ENCODE results near the gene SLC6A7.

Gene SLC6A7

GRCh38 chr5:150186137-150186536 is 3.7 kb upstream of the SLC6A7 start:
- WGBS (ENCODE audit: extremely low coverage, insufficient coverage, insufficient read length) = no CpG with 5 or more reads among the region's 8 CpGs
- Histone ChIP-seq H2AFZ (ENCODE audit: insufficient read depth, low read length, poor library complexity) (no peak overlapping the region), H3K79me2 (ENCODE audit: control insufficient read depth, insufficient read depth, low read length, poor library complexity) (peaks cover 1% of the 10 kb centered on the region), H2BK120ac (ENCODE audit: insufficient read depth, low read length, poor library complexity) (no peak overlapping the region), H3K27me3 (ENCODE audit: insufficient read depth, low read length) (peaks cover 28% of the 10 kb centered on the region), H3K4me3 (ENCODE audit: low read depth, low read length) (no peak overlapping the region), H3K9ac (ENCODE audit: low read length) (no peak overlapping the region), H2BK12ac (ENCODE audit: low read length) (no peak overlapping the region), H3K4ac (ENCODE audit: low read depth, low read length) (no peak overlapping the region), H4K8ac (ENCODE audit: low read depth, low read length) (no peak overlapping the region), H3K23ac (ENCODE audit: low read length) (no peak overlapping the region), H3K9me3 (ENCODE audit: insufficient read depth, low read depth, low read length) (no peaks in the 10 kb centered on the region), H3K36me3 (ENCODE audit: control insufficient read depth in 1 of 2, insufficient read depth in 2 of 2, low read length in 2 of 2) (no peaks in the 10 kb centered on the region), H3K4me1 (ENCODE audit: control insufficient read depth in 1 of 2, insufficient read depth in 2 of 2, low read length in 2 of 2) (peaks cover 8 to 13% of the 10 kb centered on the region in 2 experiments), H3K18ac (ENCODE audit: low read length) (no peak overlapping the region), H4K91ac (ENCODE audit: low read depth, low read length) (no peak overlapping the region), H3K27ac (ENCODE audit: low read depth, low read length) (no peak overlapping the region), H3K4me2 (ENCODE audit: low read length) (no peak overlapping the region), H3K79me1 (ENCODE audit: low read length) (no peaks in the 10 kb centered on the region), H4K12ac (ENCODE audit: low read depth, low read length) (no peak overlapping the region), H2BK5ac (ENCODE audit: low read depth, low read length, poor library complexity) (no peak overlapping the region), H2AK5ac (ENCODE audit: low read length) (no peak overlapping the region), H3K14ac (ENCODE audit: low read length) (no peak overlapping the region)
- DNase-seq = no peak

DNA sequence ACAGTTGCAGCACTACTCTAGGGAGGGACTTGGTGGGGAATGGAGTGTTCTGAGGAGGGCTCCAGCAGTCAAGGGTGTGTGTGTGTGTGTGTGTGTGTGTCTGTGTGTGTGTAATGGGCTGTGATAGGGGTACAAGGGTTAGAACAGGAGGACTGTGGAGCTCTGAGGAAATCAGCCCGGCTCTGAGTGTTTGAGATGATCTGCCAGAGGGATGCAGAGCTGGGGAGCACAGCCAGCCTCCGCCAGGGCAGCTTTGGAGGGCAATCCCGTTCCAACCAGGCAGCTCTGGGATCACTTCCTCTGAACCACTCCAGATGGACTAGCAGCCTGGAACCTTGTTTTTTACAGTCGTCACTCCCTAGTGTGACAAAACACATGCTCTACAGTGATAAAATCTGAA is 3.0 kb upstream of the SLC6A7 start:
- no peak overlapping the region for H3K23ac ChIP-seq (ENCODE audit: low read length)
- no peak overlapping the region for H3K27ac ChIP-seq (ENCODE audit: low read depth, low read length)
- no peak overlapping the region for H4K91ac ChIP-seq (ENCODE audit: low read depth, low read length)
- H2AK5ac ChIP-seq (ENCODE audit: low read length) = no peak overlapping the region
- no peak overlapping the region for H3K9ac ChIP-seq (ENCODE audit: low read length)
- H3K4me1 ChIP-seq (ENCODE audit: control insufficient read depth in 1 of 2, insufficient read depth in 2 of 2, low read length in 2 of 2) = peaks cover 8 to 13% of the 10 kb centered on the region in 2 experiments
- WGBS (ENCODE audit: extremely low coverage, insufficient coverage, insufficient read length) = no CpG with 5 or more reads among the region's 4 CpGs
- H2BK5ac ChIP-seq (ENCODE audit: low read depth, low read length, poor library complexity) = no peak overlapping the region
- H2BK12ac ChIP-seq (ENCODE audit: low read length) = no peak overlapping the region
- no peak overlapping the region for H2BK120ac ChIP-seq (ENCODE audit: insufficient read depth, low read length, poor library complexity)
- H3K14ac ChIP-seq (ENCODE audit: low read length) = no peak overlapping the region
- H3K79me1 ChIP-seq (ENCODE audit: low read length) = no peaks in the 10 kb centered on the region
- no peak overlapping the region for H4K12ac ChIP-seq (ENCODE audit: low read depth, low read length)
- H3K9me3 ChIP-seq (ENCODE audit: insufficient read depth, low read depth, low read length) = no peaks in the 10 kb centered on the region
- no peak overlapping the region for H3K18ac ChIP-seq (ENCODE audit: low read length)
- DNase-seq = no peak
- no peak overlapping the region for H2AFZ ChIP-seq (ENCODE audit: insufficient read depth, low read length, poor library complexity)
- H3K36me3 ChIP-seq (ENCODE audit: control insufficient read depth in 1 of 2, insufficient read depth in 2 of 2, low read length in 2 of 2) = no peaks in the 10 kb centered on the region
- no peak overlapping the region for H3K4me2 ChIP-seq (ENCODE audit: low read length)
- H3K79me2 ChIP-seq (ENCODE audit: control insufficient read depth, insufficient read depth, low read length, poor library complexity) = peaks cover 1% of the 10 kb centered on the region
- no peak overlapping the region for H3K4me3 ChIP-seq (ENCODE audit: low read depth, low read length)
- H3K27me3 ChIP-seq (ENCODE audit: insufficient read depth, low read length) = peaks cover 28% of the 10 kb centered on the region
- no peak overlapping the region for H4K8ac ChIP-seq (ENCODE audit: low read depth, low read length)
- H3K4ac ChIP-seq (ENCODE audit: low read depth, low read length) = no peak overlapping the region

DNA sequence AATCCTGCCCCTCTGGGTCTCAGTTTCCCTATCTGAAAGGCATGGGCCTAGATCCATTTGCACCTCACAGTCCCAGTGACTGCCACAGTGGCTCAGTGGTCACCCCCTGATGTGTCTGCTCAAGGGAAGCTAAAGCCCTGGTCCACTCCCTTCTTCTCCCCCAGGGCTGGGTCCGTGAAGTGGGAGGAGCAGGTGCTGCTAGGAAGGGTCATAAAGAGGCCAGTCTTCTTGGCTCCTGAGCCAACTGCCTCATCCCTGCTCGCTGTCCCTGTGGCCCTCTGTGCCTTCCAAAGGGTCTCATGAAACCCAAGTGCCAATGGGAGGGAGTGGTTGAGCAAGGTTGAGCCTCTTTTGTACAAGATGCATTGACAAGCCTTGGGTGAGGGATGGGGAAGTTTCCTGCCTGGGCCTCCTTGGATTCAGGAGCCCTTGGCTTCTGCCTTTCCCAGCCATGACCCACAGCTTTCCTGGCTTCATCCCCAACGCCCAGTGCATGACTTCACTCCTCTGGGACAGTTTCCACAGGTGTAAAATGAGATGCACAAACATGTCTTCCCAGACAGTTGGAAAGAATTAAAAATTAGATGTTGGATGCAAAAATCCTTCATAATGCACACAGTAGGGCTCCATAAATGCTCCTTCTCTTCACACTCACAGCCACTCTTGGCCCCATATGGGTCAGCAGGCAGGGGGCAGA is 1.6 kb upstream of the SLC6A7 start:
- no peak overlapping the region for H3K4ac ChIP-seq (ENCODE audit: low read depth, low read length)
- no peak for DNase-seq
- H2BK120ac ChIP-seq (ENCODE audit: insufficient read depth, low read length, poor library complexity) = no peak overlapping the region
- no peaks in the 10 kb centered on the region for H3K79me1 ChIP-seq (ENCODE audit: low read length)
- H3K4me1 ChIP-seq (ENCODE audit: control insufficient read depth in 1 of 2, insufficient read depth in 2 of 2, low read length in 2 of 2) = peaks cover 8 to 13% of the 10 kb centered on the region in 2 experiments
- H3K27me3 ChIP-seq (ENCODE audit: insufficient read depth, low read length) = peaks cover 28% of the 10 kb centered on the region
- no peak overlapping the region for H3K9ac ChIP-seq (ENCODE audit: low read length)
- peaks cover 1% of the 10 kb centered on the region for H3K79me2 ChIP-seq (ENCODE audit: control insufficient read depth, insufficient read depth, low read length, poor library complexity)
- H2AFZ ChIP-seq (ENCODE audit: insufficient read depth, low read length, poor library complexity) = no peak overlapping the region
- H4K91ac ChIP-seq (ENCODE audit: low read depth, low read length) = no peak overlapping the region
- H2BK5ac ChIP-seq (ENCODE audit: low read depth, low read length, poor library complexity) = no peak overlapping the region
- H4K8ac ChIP-seq (ENCODE audit: low read depth, low read length) = no peak overlapping the region
- H2AK5ac ChIP-seq (ENCODE audit: low read length) = no peak overlapping the region
- no peaks in the 10 kb centered on the region for H3K36me3 ChIP-seq (ENCODE audit: control insufficient read depth in 1 of 2, insufficient read depth in 2 of 2, low read length in 2 of 2)
- H3K27ac ChIP-seq (ENCODE audit: low read depth, low read length) = no peak overlapping the region
- no peak overlapping the region for H2BK12ac ChIP-seq (ENCODE audit: low read length)
- WGBS (ENCODE audit: extremely low coverage, insufficient coverage, insufficient read length) = no CpG with 5 or more reads among the region's 3 CpGs
- no peaks in the 10 kb centered on the region for H3K9me3 ChIP-seq (ENCODE audit: insufficient read depth, low read depth, low read length)
- H3K4me2 ChIP-seq (ENCODE audit: low read length) = no peak overlapping the region
- no peak overlapping the region for H3K18ac ChIP-seq (ENCODE audit: low read length)
- no peak overlapping the region for H4K12ac ChIP-seq (ENCODE audit: low read depth, low read length)
- no peak overlapping the region for H3K14ac ChIP-seq (ENCODE audit: low read length)
- no peak overlapping the region for H3K4me3 ChIP-seq (ENCODE audit: low read depth, low read length)
- no peak overlapping the region for H3K23ac ChIP-seq (ENCODE audit: low read length)

DNA sequence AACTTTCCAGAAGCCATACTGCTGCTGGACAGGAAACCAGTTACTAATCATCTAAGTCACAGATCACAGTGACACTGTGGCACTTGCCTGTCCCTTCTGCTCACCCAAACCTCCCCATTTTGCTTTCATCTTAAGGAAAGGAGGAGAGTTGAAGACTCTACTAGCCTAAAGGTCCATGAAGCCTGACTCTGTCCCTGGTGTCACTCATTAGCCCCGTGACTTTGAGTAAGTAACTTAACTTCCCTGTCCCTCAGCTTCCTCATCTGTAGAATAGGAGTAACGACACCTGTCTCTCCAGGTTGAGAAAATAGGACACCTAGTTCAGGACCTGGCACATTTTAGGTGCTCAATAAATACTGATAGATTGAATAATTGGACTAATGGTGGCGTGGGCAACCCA is 536 bp upstream of the SLC6A7 start:
- peaks cover 1% of the 10 kb centered on the region for H3K79me2 ChIP-seq (ENCODE audit: control insufficient read depth, insufficient read depth, low read length, poor library complexity)
- no peak overlapping the region for H4K12ac ChIP-seq (ENCODE audit: low read depth, low read length)
- H2BK5ac ChIP-seq (ENCODE audit: low read depth, low read length, poor library complexity) = no peak overlapping the region
- H2AK5ac ChIP-seq (ENCODE audit: low read length) = no peak overlapping the region
- peaks cover 28% of the 10 kb centered on the region for H3K27me3 ChIP-seq (ENCODE audit: insufficient read depth, low read length)
- H3K4me1 ChIP-seq (ENCODE audit: control insufficient read depth in 1 of 2, insufficient read depth in 2 of 2, low read length in 2 of 2) = peaks cover 8 to 13% of the 10 kb centered on the region in 2 experiments
- H3K23ac ChIP-seq (ENCODE audit: low read length) = no peak overlapping the region
- no peak overlapping the region for H2AFZ ChIP-seq (ENCODE audit: insufficient read depth, low read length, poor library complexity)
- no peak overlapping the region for H3K4me2 ChIP-seq (ENCODE audit: low read length)
- H3K4me3 ChIP-seq (ENCODE audit: low read depth, low read length) = no peak overlapping the region
- no peak overlapping the region for H3K14ac ChIP-seq (ENCODE audit: low read length)
- no peaks in the 10 kb centered on the region for H3K36me3 ChIP-seq (ENCODE audit: control insufficient read depth in 1 of 2, insufficient read depth in 2 of 2, low read length in 2 of 2)
- H2BK120ac ChIP-seq (ENCODE audit: insufficient read depth, low read length, poor library complexity) = no peak overlapping the region
- DNase-seq = no peak
- no CpG with 5 or more reads among the region's 3 CpGs for WGBS (ENCODE audit: extremely low coverage, insufficient coverage, insufficient read length)
- H3K9ac ChIP-seq (ENCODE audit: low read length) = no peak overlapping the region
- no peak overlapping the region for H3K18ac ChIP-seq (ENCODE audit: low read length)
- H2BK12ac ChIP-seq (ENCODE audit: low read length) = no peak overlapping the region
- H3K79me1 ChIP-seq (ENCODE audit: low read length) = no peaks in the 10 kb centered on the region
- H3K27ac ChIP-seq (ENCODE audit: low read depth, low read length) = no peak overlapping the region
- no peaks in the 10 kb centered on the region for H3K9me3 ChIP-seq (ENCODE audit: insufficient read depth, low read depth, low read length)
- H3K4ac ChIP-seq (ENCODE audit: low read depth, low read length) = no peak overlapping the region
- no peak overlapping the region for H4K91ac ChIP-seq (ENCODE audit: low read depth, low read length)
- H4K8ac ChIP-seq (ENCODE audit: low read depth, low read length) = no peak overlapping the region

Data from trophoblast cell (in vitro differentiated cells and primary cell).